SW 1271 (cell line): ENCODE measurements around the gene UBL3.

Source experiments
- DNase-seq, 2 experiments: peaks; one replicate each; lab custom pipeline; 2025; lab: John Stamatoyannopoulos, UW

Gene UBL3

DNA sequence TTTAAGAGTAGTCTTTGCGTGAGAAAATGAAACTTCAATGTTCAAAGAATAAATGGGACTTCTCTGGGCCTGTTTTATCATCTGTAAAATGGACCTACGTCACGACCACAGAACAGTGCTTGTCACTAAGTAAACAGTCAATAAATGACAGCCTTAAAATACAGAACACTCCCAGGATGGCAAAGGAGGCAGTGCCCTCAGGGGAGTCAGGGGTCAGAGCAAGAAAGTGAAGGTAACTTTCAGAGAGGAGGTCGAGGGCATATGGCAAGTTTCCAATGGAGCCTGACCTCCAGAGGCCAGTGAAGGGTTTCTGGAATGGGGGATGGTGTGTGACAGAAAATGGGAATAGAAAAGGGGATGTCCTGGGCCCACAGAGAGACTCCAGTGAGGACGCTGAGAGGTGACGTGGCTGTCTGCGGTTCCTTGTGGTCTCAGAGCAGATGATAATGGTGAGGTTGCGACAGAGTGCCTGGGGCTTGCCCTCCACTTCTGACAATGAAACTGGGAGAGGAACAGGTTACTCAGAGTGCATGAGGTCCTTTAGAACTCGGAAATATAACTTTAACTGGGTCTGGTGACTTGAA is 91.8 kb downstream of the UBL3 start:
- DNase-seq: no peak

DNA sequence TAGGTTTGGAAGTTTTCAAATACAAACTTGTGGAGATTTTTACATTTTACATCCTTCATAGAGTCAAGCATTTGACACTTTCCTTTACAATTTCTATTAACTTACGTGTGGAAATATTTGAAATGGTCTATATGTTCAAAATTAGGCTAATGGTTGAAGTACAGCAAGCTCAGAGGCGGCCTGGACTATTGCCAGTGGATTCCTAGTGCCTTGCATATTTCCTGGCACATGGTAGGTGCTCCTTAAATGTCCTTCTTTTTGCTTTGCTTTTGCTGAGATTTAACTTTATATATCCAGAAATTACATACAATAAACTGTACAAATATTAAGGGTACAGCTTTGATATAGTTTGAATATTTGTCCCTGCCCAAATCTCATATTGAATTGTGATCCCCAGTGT is 93.9 kb downstream of the UBL3 start:
- no peak for DNase-seq

DNA sequence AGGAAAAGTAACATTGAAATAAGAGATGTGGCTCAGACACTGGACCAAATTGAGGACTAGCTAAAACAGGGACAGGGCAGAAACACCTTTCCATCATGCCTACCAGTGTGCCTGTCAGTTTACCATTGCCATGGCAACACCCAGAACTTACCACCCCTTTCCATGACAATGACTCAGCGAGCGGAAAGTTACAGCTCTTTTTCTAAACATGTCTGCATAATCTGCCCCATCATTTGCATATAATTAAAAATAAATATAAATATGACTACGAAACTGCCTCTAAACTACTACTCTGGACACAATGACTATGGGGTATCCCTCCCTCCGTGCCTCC is 96.0 kb downstream of the UBL3 start:
- no peak for DNase-seq

DNA sequence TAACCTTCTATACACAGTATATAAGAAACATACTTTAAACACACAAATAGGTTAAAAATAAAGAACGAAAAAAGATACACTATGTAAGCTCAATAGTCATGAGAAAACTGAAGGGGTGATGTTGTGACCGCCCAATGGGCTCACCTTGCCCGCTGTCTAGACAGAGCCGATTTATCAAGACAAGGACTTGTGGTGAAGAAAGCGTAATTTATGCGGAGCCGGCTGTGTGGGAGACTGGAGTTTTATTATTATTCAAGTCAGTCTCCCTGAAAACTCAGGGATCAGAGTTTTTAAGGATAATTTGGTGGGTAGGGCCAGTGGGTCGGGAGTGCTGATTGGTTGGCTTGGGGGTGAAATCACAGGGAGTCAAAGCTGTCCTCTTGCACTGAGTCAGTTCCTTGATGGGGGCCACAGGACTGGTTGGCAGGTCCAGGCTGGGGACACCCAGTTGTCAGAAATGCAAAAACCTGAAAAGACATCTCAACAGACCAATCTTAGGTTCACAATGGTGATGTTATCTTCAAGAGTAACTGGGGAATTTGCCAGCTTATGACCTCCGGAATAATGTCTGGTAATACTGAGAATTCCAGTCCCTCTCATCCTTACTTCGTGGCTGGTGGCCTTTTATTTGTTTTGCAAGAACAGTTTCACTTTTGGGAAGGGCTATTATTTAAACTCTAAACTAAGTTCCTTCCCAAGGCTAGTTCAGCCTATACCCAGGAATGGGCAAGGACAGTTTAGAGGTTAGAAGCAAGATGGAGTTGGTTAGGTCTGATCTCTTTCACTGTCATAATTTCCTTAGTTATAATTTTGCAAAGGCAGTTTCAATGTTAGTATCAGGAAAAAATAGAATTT is 96.6 kb downstream of the UBL3 start:
- no peak for DNase-seq

DNA sequence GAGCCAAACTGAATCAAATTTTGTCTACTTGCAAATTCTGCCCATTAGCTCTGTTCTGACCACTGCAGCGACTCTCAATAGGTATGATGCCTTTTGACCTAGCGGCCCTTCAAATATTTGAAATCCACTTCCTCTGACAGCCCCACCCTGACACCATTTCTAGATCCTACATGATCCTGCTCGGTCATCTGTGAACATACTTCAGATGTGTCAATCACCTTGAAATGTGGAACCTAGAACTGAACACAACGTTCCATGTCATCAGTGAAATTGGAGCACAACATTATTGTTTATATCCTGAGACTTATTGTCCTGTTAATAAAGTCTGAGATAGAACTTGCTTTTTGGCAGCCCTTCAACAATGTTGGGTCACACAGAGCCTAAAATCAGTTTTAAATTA is 98.2 kb downstream of the UBL3 start:
- no peak for DNase-seq

DNA sequence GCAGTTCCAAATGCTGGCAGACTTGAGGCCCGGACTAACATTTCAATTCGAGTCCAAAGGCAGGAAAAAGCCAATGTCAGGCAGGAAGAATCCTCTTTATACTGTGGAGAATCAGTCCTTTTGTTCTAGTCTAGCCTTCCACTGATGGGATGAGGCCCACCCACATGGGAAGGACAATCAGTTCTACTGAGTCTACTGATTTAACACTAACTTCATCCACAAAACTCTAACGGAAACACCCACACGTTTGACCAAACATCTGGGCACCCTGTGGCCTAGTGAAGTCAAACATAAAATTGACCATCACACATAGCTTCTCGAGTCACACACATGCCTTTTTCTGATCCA is 100.3 kb downstream of the UBL3 start:
- no peak for DNase-seq

DNA sequence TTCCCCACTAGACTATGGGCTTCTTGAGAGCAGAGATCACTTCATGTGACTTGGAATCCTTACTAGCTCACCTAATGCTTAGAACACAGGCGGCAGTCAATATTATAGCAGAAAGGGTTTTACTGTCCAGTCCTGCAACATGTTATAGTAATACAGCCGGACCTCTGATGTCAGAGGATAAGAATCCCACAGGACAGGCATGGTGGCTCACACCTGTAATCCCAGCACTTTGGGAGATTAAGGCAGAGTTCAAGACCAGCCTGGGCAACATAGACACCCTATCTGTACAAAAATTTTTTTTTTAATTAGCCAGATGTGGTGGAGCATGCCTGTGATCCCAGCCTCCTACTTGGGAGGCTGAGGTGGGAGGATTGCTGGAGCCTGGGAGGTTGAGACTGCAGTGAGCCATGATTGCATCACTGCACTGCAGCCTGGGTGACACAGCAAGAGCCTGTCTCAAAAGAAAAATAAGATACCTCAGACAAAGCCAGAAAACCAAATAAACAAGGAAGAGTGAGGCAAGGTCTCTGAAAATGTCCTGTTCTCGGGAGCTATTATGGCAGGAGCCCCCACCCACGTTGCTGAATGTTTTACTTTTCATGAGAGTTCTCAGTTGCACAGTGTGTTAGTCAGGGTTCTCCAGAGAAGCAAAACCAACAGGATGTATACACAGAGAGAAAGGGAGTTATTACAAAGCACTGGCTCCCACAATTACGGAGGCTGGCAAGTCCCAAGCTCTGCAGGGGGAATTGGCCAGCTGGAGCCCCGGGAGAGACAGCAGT is 100.8 kb downstream of the UBL3 start:
- DNase-seq: no peak

DNA sequence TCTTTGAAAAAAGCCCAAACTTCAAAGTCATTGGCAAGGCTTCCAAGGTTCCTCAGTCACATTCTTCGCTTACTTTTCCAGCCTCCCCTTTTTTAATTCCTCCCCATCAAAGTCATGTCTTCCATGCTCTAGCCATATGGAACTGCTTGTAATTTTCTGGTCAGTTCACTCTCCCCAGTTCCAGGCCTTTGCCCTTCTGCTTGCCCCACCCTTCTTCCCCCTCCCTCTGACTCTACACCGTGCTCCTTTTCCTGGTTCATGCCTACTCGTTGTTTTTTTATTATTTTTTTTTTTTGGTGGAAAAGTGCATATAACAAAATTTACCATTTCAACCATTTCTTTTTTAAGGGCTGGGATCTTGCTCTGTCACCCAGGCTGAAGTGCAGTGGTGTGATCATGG is 102.3 kb downstream of the UBL3 start:
- DNase-seq: no peak

DNA sequence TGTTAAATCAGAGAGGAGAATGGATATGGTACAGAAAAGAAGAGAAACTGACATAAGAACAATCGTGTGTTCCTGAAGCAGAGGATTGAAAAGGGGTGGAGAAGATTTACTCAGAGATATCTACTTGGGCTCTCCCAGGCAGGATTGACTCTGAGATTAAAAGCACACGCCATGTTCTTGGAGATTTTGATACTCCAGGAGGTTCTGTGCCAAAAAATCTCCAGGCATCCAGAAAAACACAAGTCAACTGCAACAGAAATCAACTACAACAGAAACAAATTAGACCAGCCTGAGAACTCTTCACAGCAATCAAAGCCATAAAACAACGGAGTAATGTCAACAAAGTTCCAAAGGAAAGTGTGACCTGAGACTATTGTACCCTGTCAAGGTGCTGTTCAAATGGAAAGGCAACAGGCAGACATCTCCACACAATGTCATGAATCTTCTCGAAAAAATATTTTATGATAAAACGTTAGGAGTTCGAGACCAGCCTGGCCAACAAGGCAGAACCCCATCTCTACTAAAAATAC is 104.2 kb downstream of the UBL3 start:
- DNase-seq: no peak

DNA sequence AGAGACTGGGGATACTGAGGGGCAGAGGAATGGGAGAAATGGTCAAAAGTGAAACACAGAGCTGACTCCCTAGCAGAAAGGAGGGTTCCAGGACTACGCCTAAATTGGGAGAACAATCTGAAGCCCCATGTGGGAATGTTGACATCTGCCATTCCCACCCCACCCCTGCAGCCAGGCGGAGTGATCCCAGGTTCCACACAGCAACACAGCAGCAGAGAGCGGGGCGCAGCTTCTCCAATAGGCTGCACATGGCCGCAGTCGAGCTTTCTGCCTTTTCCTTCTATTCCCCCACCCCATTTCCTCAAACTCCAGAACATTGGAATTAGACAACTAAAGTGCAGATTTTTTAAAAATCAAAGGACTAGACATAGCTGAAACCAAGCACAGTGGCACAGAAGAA is 104.7 kb downstream of the UBL3 start:
- DNase-seq: no peak

DNA sequence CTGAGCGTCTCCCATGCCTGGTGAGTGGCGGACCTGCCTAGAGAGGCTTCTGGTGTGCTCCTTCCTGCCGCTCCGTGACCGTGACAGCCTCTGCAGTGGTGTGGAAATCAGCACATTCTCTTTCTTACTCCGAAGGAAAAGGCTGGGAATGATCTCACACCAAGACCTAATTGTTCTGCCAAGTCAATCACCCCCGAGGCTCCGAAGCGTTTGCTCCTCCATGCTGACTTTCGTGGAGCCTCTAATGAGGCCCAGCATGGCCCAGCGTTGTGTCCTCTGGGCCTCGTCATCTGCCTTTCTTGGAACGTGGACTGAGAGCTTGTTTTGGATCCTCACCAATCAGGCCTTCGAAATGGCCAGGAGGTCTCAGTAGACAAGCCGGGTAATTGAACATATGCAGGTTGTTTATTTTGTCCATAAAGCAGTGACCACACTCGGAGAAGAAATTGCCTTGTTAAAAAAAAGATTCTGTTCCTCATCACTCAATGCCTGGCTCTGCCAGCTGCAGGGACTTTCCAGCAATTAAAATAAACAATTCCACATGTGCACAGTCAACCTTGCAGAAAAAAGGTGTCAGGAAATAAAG is 107.1 kb downstream of the UBL3 start:
- no peak for DNase-seq

DNA sequence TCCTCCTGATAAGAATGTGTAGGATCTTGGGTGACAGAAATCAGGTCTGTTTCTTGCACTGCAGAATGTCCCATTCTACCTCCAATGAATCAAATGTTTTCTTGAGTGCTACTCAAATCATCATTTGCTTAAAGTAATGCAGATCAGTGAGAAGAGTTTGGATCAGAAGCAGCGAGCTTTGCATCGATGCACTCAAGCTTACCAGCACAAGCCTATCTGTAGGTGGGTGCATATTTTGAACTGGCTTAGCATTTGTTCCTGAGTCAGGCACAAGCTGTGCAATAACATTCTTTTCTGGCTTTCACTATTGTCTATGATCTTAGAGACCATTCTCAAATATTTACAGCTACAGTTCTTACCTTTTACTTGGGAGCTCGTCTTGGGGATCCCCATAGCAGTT is 109.5 kb downstream of the UBL3 start:
- no peak for DNase-seq

DNA sequence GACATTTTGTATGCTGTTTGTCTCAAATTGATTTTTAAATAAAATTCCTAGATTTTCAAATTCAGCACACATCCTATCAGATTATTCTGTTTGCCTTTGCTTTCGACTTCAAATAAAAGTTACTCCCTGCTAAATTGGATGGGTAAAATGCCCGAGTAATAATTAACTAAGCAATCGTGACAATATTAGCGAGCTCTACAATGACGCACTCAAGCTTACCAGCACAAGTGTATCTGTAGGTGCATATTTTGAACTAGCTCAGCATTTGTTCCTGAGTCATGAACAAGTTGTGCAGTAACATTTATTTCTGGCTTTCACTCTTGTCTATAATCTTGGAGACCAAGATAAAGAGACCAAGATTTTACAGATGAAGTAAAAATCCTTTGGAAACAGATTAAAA is 113.4 kb downstream of the UBL3 start:
- DNase-seq: no peak

DNA sequence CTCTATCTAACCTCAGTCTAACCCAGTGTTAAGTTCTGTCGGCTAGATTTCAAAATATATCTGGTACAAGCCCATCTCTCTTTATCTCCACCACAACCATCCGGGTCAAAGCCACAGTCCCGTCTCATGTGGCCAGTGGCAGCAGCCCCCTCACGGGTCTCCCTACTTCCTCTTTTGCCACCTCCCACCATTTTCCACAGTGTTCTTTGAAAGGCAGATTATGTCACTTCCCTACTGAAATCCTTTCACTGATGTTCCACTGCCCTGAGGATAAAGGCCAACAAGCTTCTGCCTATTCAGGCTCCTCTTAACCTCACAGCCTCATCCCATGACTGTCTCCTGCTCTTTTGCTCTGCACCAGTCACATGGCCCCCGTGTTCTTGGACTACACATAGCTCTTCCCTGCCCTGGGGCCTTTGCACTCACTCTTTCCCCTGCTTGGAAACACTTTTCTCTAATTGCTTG is 117.2 kb downstream of the UBL3 start:
- no peak for DNase-seq

DNA sequence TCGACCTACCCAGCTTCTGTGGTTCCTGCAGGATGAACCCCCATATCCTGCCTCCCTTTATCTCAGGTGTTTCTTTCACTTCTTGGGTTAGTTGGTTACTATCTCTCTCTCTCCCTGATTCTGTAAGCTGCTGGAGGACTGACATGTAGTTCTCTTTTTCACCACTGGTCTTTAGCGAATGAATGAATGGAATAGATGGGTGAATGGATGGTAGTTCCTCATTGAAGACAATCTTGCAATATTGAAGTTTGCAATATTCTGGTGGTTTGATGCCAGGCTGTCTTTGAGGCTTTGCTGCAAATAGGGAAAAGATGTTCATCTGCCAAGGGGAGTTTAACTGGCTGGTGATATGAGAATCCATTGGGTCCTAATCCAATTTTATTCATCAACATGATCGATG is 120.2 kb downstream of the UBL3 start:
- DNase-seq: no peak

DNA sequence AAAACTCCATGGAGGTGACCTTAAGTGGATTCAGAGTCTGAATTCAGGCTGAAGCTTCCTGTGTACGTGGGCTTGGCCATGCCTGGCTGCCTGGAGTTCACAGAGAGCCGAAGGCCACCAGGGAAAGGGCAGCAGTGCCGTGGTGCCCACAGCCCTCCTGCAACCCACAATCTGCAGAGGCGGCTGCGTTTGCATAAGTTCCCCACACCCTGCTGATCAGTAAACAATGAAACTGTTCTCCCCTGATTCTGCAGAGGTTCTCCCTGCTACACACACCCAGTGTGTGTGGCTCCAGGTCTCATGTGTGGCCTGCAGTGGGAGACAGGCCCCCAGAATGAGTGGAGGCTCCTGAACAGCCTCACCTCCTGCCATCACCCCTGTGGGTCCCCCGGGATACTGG is 128.0 kb downstream of the UBL3 start:
- no peak for DNase-seq

DNA sequence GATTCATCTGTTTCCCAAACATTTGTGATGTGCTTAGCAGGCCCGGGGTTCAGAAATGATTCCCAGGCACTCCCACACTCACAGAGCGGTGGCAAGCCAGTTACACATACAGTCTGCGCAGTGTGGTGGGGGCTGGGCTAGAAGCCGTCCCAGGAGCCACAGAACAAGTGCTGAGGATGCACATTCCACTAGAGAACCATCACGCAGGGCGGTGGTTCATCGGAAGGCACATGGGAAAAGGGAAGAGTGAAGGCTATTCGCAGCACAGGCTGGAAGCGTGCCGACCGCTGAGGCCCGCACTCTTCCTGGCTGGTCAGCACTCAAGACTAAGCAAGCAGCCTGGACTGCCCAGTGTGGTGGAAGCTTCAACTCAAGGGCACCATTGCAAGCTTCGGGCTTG is 128.7 kb downstream of the UBL3 start:
- no peak for DNase-seq

DNA sequence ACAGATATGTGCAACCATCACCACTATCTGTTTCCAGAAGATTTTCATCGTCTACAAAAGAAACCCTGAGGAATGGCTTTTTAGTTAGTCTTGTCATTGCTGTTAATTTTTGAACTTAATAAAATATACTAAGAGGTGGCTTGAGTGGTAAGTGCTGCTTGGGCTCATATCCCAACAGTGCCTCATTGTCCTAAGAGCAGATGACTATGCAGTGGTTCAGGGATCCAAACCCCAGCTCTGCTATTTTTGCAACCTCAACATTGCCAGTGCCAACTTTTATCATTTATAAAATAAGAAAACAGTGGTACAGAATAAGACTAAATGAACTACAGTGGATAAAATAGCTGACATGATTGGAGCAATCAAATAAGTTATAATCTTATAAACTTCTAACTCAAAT is 131.7 kb downstream of the UBL3 start:
- no peak for DNase-seq

DNA sequence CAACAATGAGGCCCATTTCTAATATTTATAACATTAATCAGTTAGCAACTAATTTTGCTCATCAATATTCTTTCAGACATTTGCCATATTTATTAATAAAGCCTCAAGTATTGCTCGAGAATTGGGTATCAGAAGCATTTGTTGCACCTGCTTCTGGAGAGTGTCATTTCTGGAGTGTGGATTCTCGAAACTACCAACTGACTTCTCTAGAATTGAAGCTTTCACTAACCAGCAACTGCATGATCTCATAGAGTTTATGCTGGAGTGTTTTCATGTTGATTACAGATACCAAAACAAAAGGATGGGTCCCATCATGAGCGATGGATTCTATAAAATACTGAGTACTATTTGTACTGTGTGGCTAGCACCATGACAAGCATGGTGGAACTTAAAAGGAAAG is 133.9 kb downstream of the UBL3 start:
- no peak for DNase-seq
